GM21381 (cell line): ENCODE results near the gene ASCC1.

Experiments used
- ATAC-seq: cut with Tn5 transposase; IDR thresholded peaks from one replicate; pipeline ENCODE4 v1.9.1; 2021; ENCODE audit warnings: mild to moderate bottlenecking, moderate library complexity; ENCODE audit not compliant: unreplicated experiment

Gene ASCC1, protein sequence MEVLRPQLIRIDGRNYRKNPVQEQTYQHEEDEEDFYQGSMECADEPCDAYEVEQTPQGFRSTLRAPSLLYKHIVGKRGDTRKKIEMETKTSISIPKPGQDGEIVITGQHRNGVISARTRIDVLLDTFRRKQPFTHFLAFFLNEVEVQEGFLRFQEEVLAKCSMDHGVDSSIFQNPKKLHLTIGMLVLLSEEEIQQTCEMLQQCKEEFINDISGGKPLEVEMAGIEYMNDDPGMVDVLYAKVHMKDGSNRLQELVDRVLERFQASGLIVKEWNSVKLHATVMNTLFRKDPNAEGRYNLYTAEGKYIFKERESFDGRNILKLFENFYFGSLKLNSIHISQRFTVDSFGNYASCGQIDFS

DNA sequence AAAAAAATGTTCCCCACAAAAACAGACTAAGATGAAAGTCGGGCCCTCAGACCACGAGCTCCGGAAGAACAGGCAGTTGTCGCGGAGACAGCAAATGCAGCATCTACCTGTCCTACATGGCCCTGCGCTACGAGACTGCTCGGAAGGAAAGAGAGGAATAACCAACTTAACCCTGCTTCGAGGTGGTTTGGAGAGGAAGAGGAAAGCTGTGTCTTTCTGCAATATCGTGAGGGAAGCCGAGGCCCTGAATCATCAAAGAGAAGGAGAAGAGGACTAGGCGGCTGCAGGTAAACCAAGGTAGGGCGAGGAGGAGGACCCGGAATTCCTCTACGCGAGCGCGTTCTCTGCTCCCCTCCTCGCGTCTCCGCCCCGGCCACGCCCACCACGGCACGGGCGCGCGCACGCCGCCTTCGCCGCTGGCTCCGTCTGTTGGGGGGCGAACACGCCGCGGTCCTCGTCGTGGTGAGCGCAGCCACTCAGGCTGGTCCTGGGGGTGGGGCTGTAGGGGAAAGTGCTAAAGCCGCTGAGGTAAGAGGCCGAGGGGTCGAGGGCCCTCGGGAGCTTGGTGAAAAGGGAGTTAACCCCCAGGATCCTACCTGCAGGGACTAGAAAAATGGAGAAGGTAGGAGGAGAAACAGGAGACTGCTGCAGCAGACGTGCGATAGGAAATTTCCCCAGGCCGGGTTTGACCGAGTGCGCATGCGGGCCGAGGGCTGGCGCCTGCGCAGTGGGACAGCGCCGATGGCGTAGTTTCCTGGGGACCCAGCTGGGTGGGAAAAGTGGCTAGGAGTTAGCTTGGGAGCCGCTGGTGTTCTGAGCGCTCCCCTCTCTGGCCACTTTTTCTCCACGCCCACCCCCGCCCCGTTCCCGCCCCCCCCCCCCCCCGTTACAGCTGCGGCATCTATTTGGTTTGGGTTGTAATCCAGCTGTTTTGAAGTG is at the start of gene ASCC1, which contains the start of gene ANAPC16:
TSS of gene ASCC1 (minus strand) at position 666 of the 939 bp plus-strand sequence. CDS start 2,978 bp downstream, outside the sequence.
TSS of gene ANAPC16 (plus strand) at position 402 of the 939 bp plus-strand sequence. CDS start 7,903 bp downstream, outside the sequence.
- ATAC-seq = peak; percentile 72

DNA sequence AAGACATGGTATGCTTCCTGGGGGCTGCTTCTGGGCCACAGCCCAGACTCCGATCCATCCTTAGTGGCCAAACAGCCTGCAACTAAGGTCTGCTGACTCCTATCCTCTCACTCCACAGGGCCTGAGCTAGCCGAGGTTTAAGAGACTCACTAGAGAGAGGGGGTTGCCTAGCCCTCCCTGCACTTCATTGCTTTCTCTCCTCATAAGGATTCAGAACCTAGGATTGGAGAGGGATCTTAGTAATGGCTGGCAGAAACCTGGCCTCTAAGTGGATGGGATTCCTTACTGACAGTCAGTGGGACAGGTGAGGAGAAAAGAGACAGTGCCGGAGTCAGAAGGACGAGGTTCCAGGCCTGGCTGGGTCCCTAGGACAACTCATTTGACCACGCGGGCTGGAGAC is 49.4 kb upstream of the ASCC1 start:
- ATAC-seq = no peak

DNA sequence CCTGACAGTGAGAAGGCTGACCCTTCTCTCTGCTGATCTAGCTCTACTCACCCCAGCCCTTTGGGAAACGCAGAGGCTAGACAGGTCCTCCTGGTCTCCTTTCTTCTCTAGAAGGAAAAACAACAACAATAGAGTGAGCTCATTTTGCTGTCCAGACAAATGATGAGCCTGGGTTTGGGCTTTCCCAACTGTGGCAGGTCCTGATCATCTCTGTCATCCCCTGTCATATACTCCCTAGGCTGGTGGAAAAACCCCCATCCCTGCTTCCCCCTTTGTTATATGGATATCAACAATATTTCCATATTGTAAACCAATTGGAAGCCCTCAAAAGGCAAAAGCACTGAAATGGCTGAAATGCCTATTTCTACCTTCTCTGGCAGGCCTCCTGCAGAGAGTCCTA is 48.5 kb upstream of the ASCC1 start:
- no peak for ATAC-seq

DNA sequence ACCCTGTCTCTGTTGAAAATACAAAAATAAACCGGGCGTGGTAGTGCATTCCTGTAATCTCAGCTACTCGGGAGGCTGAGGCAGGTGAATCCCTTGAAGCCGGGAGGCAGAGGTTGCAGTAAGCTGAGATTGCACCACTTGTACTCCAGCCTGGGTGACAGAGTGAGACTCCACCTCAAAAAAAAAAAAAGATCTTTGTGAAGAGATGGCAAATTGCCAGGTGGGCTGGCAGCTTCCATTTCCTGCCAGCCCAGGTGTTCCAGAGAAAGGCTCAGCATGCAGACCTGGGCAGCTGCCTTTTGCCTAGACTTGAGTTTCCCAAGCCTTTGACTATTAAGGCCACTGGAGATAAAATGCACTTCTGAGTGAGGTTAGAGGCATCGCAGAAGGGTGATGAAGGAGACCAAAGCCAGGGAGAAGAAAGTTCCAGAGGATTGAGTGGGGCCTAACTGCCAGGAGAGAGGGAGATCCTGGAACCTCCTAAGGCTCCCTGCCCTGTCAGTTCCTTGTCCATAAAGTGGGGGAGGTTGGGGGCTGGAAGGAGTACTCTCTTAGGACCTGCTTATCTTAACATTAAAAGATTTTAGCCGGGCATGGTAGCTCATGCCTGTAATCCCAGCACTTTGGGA is 47.7 kb upstream of the ASCC1 start:
- ATAC-seq = no peak

DNA sequence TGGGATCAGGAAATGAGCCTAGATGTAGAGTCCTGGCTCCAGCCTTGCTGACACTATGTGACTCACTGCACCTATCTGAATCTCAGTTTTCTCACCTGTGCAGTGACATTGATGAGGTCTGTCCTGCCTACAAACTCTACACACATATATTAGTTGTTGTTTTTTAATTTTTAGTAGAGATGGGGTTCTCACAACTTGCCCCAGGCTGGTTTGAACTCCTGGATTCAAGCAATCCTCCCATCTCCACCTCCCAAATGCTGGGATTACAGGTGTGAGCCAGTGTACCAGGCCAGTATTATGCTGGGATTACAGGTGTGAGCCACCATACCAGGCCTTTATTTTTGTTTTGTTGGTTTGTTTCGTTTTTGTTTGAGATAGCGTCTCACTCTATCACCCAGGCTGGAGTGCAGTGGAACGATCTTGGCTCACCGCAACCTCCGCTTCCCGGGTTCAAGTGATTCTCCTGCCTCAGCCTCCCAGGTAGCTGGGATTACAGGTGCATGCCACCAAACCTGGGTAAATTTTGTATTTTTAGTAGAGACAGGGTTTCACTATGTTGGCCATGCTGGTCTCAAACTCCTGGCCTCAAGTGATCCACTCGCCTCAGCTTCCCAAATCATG is 45.8 kb upstream of the ASCC1 start:
- ATAC-seq = peak; percentile 14

DNA sequence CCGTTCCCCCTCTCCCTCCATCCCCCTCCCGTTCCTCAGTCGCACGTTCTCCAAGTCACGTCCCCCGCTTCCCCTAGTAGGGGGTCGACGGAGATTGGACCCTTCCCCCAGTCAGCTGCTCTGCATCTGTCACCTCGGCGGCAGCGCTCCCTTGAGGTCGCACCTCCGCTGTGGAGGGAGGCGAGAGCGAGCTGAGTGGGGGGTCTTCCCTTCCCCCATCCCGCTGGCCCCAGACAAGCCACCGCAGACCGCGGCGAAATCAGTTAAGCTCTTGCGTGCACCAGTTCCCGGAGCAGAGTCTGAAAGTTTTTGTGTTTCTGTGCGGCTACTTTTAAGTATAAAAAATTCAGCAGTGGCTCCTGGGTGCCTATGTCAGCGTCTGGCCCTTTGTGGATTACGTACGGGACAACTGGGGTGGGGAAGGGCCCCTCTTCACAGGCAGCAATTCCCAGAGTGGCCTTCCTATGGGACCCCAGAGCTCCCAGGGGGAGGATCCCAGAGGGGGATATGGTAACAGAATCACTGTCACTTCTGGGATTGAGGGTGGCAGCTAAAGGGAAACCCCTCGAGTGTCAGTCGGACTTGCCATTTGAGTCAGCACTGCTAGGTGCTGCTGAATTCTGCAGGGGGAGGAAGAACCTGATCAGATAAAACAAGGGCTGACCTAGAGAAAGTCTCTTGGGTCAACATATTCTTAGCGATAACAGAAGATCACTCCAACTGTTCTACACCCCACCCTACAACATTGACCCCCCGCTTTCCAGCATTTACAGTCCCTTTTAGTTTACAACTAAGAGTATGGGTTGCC is 45.1 kb upstream of the ASCC1 start:
- ATAC-seq = peak; percentile 46

DNA sequence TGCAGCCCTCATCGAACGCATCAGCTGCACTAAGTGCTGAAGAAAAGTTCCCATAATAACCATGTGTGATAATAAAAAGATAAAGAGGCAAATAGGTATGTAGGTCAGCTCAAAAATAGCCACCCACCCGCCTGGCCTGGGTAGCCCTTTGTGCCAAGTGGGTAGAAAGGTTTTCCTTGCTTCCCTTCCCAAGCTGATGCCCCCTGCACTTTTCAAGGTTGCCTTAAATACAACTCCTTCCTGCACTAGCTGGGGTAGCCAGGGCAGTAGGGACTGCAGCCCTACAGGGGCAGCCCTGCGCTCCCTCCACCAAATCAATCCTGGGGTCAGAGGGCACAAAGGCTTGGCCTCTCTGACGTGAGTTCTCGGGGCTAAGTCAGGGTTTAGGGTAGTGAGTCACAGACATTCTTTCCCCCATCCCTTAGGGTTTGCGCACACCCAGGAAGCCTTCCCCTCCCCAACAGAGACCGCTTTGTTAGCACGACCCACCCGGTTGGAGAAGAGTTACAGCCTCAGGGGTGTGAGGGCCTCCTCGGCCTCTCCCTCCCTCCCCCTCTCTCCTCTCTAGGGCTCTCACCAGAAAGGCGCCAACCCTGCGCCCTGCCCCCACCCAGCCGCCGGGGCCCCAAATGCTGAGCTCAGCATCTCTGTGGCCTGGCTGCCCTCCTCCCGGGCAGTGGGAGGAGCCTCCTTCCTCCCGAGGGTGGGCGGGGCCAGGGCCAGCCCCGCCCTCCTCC is 44.3 kb upstream of the ASCC1 start:
- peak; percentile 67 for ATAC-seq

DNA sequence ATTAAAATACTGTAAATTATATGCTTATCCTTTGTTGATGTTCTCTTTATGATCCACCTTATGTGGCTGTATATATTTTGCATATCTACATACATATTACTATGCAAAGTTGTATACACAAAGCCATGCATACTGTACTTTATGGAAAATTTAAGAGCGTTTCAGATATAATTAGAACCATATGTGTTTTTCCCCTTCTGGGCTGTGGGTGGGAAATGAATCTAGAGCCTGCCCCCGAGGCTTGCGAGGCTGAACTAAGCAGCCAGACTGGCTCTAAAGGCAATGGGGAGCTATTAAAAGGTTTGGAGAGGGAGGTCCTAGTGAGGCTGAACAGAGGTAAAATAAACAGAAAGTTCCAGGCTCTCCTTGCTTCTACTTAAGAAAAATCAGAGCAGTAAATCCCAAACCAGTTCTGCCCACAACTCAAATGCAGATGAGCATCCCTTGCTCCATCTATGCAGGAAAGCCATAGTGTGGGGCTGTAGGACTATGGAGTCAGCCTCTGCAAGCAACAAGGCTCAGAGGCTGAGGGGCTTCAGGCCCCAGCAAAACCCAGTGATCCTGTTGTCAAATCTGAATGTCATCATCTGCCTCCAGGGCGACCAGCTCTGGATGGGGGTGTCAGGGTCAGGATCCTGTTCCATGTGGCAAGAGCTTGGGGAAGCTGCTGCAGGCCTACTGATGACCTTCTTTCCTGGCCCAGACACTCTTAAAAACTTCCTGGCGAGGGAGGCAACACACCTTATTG is 43.6 kb upstream of the ASCC1 start:
- ATAC-seq = no peak

DNA sequence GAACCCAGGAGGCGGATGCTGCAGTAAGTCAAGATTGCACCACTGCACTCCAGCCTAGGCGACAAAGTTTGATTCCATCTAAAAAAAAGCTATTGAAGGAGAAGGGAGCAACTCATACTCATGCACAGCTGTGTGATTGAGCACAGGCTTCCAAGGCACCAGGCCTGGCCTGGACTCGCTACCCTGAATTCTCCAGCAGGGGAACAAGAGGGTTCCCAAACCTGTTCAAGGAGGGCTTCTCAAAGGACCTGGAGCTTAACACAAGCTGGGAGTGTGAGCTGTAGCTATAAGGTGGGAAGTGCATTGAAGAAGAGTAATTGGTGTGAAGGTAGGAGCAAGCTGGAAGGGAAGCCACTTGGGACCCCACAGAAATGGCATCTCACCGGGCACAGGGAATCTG is 42.5 kb upstream of the ASCC1 start:
- no peak for ATAC-seq

DNA sequence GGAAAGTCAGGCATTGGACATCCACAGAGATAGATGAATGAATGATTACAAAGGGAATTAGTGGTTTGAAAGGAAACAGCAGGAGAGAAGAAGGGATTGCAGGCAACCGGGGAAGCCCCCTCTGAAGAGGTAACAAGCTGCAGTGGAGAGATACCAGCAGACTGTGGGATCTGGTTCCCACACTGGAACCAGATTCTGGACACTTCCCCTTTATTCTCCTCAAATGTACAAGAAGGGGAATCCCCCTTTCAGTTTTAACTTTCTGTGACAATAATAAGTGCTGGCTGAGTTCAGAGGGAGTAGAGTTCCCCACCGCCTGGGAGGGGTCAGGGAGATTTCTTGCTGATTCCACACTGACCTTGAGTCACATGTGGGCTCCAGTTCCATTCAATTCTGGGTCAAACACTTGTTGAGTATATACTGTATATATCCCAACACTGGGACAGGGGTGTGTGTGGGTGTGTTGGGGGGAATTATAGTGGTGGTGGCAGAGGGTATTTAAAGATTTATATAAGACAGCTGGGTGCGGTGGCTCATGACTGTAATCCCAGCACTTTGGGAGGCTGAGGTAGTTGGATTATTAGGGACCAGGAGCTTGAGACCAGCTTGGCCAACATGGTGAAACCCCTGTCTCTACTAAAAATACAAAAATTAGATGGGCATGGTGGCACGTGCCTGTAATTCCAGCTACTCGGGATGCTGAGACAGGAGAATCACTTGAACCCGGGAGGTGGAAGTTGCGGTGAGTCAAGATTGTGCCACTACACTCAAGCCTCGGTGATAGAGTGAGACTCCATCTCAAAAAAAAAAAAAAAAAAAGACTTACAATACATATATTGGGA is 41.2 kb upstream of the ASCC1 start:
- ATAC-seq = no peak

DNA sequence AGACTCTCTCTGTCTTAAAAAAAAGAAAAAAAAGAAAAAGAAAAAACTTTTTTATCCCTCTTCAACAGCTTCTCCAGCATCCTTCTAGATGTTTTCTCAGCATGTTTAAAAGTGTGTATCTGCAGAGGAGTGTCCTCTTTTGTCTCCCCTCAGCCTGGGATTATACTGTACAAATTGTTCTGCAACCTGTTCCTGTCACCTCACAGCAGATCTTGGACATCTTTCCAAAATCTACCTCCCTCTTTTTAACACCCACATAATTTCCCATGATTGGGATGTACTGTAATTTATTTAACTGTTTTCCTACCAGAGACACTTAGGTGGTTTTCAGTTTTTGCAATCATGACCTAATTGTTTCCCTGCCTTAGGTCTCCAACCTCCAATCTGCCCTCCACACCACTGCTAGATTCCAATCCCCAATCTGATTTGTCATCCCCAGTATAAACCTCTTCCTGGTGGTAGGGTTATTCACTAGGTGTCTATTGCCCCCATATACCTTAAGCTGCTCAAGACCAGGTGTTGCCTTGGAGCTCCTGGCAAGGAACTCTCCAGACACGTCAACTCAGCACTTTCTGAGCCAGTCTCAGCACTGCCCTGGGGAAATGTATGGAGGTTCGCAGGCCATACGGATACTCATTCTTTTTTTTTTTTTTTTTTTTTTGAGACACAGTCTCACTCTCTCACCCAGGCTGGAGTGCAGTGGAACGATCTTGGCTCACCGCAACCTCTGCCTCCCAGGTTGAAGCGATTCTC is 40.1 kb upstream of the ASCC1 start:
- ATAC-seq = no peak

DNA sequence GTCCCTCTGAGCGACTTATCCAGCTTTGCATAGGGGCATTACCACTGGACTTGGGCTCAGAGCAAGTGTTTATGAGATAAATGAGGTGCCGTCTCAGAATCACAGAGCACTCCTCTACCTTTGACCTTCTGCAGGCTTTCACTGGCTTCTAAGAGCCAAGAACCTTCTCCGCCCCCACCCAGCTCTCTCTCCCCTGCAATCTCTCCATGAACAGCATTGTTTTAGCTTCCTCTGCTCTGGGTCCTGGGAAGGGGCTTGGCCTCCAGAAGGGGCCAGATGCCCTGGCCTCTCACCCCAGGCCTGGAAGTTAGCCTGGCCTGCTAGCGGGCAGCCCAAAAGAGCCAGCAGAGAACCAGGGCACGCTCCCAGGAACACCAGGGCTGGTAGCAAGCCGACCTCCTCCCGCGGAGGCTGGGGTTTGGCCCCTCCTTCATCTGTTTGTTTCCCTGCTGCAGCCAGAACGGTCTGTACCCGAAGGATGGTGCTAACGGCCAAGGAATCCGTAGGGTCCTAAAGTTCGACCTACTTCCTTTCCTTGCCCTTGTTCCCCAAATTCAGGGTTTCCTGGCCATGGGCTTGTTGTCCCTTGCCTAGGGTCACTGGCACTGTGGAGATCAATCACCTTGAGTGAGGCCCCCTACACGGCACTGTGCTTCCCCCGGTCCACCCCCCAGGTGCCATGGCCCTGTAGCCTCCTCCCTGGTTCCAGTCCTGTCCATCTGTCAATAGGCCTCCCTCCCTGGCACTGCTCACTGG is 38.9 kb upstream of the ASCC1 start:
- no peak for ATAC-seq

DNA sequence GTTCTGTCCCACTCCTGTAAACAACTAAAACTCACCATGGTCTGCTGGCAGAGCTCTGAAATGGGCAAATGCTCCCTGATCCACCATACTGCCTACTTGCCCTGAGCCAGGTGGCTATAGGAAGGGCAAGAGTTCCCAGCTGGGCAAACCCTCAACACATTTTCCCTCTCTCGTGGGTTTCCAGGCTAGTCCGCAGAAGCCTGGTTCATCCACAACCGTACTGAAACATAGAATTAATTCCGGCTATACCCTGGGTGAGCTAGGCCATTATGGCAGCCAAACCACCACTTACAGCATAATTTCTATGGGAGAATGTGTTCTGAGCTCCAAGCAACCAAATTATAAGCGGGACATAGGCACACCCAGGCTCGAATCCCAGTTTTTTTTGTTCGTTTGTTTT is 37.5 kb upstream of the ASCC1 start:
- no peak for ATAC-seq

DNA sequence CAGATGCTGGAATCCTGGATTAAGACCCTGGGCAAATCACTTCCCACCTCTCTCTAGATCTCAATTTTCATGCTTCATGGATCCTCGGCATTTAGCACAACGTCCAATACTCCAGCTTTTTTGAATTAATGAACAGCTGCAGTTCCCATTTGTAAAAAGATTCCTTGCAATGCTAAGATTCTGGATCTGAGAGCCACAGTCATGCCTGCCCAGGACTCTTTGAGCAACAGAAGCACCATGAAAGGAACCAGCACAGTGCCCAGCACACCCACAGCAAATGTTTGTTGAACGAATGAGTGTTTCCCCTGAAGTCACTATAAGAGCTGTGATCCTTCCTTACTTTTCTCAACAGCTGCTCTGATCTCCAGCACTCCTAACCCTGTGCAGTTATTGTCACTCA is 36.9 kb upstream of the ASCC1 start:
- no peak for ATAC-seq

DNA sequence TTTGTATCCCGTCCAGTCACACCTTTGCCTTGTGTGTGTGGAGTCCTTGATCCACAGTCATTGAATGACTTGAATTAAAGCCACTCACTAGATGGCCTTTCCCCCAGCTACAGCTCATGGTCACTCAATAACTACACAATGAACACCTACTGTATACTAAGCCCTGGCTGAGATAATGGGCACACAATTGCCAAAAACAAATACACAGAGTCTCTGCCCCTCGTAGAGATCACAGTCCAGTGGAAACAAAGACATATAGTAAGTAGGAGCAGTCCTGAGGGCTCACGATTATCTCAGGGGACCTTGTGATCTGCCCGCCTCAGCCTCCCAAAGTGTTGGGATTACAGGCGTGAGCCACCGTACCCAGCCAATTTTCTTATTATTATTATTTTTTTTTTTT is 35.6 kb upstream of the ASCC1 start:
- ATAC-seq = no peak

DNA sequence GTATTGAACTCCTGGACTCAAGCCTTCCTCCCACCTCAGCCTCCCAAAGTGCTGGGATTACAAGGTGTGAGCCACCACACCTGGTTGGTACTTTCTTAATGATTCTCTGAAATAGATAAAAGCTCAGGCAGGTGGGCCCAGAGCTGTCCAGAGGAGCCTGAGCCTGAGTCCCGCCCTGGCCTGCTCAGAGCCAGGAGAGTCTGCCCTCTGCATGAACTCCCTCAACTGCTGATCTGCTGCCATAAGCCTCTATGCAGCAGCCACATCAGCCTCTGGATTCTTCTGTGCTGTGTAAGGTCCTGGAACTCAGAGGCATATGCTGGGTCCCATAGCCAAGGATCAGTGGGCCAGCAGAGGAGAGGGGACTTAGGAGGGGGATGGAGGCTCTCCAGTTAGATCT is 34.6 kb upstream of the ASCC1 start:
- no peak for ATAC-seq
